ENCODE measurements around the gene ZBTB20. TPM values are rescaled to one million over a fixed set of nuclear protein-coding genes. Genes with fewer than 3 reads are reported as not detected.

ZBTB20 gene
- polyA plus RNA-seq, 3 donors = 4.2 to 7.6 (median 6.4) TPM

GRCh38 chr3:114650808-114651207, 496.3 kb downstream of the ZBTB20 start:
- no peak for DNase-seq (ENCODE audit: low read depth in 3 of 3, low spot score in 2 of 3)

GRCh38 chr3:114649331-114649730, 497.8 kb downstream of the ZBTB20 start:
- DNase-seq (ENCODE audit: low read depth in 3 of 3, low spot score in 2 of 3) = no peak

GRCh38 chr3:114646526-114646925, 500.6 kb downstream of the ZBTB20 start:
- no peak for DNase-seq (ENCODE audit: low read depth in 3 of 3, low spot score in 2 of 3)

DNA sequence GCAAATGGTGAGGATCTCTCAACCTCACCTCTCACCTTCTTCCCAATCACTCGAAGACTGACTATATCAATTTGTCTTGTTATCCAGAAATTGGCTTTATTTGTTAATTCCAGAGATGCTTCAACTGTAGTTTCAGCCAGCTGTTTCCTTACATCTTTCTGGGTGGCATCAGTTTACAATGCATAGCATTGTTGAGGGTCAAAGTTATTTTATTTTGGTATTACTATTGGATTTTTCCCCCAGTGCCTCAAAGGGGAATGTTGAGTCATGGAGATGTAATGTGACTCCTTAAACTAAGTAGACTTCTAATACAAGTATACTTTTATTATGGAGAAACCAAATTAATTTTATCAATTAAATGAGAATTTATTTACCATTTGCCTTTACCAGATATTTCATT, 501.7 kb downstream of the ZBTB20 start:
- DNase-seq (ENCODE audit: low read depth in 3 of 3, low spot score in 2 of 3) = no peak

- no peak for DNase-seq (ENCODE audit: low read depth in 3 of 3, low spot score in 2 of 3)
These were observed 502.7 kb downstream of the ZBTB20 start for GRCh38 chr3:114644367-114644766.

DNA sequence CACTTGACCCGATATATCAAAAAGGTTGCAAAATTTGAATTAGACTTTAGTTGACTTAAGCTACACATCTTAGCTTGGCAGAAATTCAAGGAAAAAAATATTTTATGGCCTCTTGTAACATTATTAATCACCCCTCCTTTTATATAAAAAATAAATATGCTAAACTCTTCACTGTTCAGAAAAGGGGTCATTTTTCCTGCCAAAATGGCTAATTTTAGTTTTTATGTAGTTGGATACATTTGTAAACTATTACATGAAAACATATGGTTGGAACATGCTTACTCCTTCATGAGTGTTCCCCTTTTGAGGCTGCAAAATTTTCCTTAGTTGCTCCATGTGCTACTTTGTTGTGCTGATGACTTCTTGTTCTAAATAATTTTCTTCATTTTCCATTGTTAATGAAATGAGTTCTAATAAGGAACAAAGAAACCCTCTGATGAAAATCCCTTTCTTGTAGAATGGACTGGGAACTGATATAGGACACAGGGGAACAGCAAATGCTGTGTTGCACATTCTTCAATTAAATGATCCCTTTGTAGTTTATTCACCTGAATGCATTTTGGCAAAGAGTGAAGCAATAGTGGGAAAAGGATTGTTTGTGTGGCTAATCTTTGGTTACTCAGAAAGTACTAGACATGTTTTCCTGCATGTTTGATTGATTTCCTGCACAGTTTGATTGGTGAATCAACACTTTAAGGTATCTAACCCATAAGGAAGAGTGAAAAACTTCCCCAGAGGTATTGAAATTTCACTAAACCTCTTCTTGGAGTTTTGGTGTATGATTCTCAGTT, 503.9 kb downstream of the ZBTB20 start:
- DNase-seq (ENCODE audit: low read depth in 3 of 3, low spot score in 2 of 3) = no peak

DNA sequence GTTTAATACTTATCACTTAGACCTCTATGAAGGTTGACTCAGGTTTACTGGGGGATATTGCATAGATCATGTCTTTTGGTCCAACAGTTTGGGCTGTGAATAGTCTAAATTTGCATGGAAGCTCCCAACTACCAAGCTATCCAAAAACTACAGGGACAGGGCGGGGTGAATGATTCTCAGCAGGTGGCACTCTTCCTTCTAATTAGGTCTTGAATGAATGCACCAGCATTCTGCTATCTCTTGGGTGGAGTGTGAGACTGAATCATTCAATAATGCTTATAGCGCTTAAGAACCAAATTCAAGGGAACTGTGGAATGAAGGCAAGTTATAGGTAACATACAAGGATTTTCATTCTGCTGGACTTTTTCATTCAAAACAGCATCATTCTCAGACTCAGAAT, 507.0 kb downstream of the ZBTB20 start:
- no peak for DNase-seq (ENCODE audit: low read depth in 3 of 3, low spot score in 2 of 3)

DNA sequence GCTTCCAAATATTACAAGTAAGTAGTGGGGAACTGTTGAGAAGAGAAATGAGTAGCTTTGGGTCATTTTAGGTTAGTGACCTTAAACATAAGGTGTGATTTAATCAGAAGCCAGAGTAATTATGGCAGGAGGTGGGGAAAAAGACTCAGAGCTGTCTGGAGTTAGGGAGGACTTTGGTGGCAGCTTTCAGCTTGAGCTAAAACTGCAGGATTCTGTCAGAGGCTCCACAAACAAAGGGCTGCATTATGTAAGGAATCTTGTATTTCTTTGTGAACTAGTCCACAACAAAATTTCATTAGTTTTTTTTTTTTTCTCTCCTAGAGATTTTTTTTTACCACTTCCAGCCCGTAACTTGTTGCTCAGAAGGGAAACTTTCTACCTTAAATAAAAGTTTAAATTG, 507.9 kb downstream of the ZBTB20 start:
- no peak for DNase-seq (ENCODE audit: low read depth in 3 of 3, low spot score in 2 of 3)

DNA sequence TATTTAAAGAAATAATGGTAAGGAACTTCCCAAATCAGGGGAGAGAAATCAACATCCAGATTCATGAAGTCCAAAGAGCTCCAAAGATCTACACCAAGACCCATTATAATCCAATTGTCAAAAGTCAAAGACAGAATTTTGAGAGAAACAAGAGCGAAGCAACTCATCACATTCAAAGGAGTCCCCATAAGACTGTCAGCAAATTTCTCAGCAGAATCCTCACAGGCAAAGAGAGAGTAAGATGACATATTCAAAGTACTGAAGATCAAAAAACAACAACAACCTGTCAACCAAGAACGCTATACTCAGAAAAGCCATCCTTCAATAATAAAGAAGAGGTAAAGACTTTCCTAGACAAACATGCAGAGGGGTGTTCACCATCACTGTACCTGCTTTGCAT, 511.2 kb downstream of the ZBTB20 start:
- no peak for DNase-seq (ENCODE audit: low read depth in 3 of 3, low spot score in 2 of 3)

- DNase-seq (ENCODE audit: low read depth in 3 of 3, low spot score in 2 of 3) = no peak
These were observed 512.5 kb downstream of the ZBTB20 start for GRCh38 chr3:114634635-114635034.

- DNase-seq (ENCODE audit: low read depth in 3 of 3, low spot score in 2 of 3) = no peak
These were observed 514.2 kb downstream of the ZBTB20 start for GRCh38 chr3:114632757-114633424.

DNA sequence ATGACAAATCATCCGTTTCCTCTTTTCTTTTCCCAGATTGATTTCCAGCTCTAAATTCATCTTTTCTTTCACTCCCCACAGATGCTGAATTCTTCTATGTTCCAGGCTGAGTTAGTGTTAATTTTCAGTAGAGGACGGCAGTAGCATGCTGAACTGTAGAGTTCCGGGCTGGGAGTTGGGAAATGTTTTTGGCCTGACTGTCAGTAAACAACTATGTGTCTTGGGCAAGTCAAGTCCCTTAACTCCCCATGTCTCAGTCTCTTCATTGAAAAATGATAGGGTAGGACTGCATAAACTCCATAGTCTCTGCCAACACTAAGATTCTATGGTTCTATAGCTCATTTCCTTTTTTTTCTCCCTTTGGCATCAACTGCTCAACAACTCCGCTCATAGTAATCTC, 519.3 kb downstream of the ZBTB20 start:
- no peak for DNase-seq (ENCODE audit: low read depth in 3 of 3, low spot score in 2 of 3)

DNA sequence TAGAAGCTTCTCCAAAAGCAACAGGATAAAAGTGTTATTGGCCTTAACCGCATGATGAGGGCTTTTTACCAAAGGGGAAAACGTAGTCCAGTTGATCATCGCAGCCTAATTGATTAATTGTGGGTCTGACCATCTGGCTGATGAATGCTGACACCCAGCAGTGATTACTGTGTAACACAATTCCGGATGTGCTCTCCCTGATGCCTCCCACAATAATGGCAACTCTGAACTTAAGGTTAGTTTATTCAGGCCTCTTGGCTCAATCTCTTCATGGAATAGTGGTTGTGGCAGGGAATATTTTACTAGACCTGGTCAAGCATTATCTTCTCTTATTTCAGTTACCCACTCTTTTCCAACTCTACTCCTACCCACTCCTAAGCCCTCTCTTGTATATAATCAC, 520.3 kb downstream of the ZBTB20 start:
- DNase-seq (ENCODE audit: low read depth in 3 of 3, low spot score in 2 of 3) = no peak

GRCh38 chr3:114624571-114625181, 522.4 kb downstream of the ZBTB20 start:
- DNase-seq (ENCODE audit: low read depth in 3 of 3, low spot score in 2 of 3) = no peak

DNA sequence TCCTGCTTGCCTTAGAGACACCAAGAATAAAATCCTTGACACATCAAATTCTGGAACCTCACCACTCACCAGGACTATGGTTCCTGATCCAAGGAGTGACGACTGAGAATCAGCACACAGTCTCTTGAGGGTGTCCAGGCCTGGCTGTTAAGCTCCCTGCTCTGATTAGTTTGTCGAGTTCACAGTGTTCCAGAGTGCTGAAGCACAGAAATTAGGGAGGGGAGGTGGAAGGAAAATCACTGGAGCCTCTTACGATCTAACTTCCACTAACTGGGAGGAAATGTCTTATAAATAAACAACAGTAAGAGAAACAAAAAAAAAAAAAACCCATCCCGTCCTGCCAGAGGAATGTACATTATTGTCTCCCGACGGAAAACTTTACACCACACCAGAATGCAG, 523.0 kb downstream of the ZBTB20 start:
- no peak for DNase-seq (ENCODE audit: low read depth in 3 of 3, low spot score in 2 of 3)

DNA sequence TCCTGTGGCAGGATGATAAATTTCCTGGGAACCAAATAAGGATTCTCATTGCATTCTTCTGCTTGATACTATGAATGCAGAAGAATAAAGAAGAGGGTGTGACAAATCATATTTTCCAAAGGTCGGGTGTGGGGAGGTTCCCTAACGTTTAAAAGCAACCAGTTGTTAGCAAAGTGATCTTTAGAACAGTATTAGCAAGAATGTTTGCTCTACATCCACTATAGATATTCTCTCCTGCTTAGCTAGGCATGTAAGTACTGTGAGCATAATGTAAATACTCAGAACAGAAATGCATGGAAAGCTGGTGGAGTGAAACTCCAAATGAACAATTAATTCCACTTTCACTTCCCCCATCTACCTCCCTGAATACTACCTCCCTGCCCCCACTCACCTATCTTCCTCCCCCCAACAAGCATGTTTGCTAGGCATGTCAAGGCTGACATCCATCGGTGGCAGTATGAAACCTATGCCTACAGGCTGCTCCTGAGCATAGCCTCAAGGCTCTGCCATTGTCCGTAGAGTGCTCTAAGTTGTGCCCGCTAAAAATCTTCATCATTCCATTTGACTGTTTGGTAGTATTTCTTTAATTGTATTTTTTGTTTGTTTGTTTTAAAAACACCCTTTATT, 523.6 kb downstream of the ZBTB20 start:
- no peak for DNase-seq (ENCODE audit: low read depth in 3 of 3, low spot score in 2 of 3)

- no peak for DNase-seq (ENCODE audit: low read depth in 3 of 3, low spot score in 2 of 3)
These were observed 525.1 kb downstream of the ZBTB20 start for GRCh38 chr3:114622001-114622400.

GRCh38 chr3:114619771-114620170, 527.3 kb downstream of the ZBTB20 start:
- no peak for DNase-seq (ENCODE audit: low read depth in 3 of 3, low spot score in 2 of 3)

GRCh38 chr3:114615523-114616085, 531.5 kb downstream of the ZBTB20 start:
- DNase-seq (ENCODE audit: low read depth in 3 of 3, low spot score in 2 of 3) = no peak

GRCh38 chr3:114609973-114610630, 537.0 kb downstream of the ZBTB20 start:
- no peak for DNase-seq (ENCODE audit: low read depth in 3 of 3, low spot score in 2 of 3)

- DNase-seq (ENCODE audit: low read depth in 3 of 3, low spot score in 2 of 3) = no peak
These were observed 538.8 kb downstream of the ZBTB20 start for GRCh38 chr3:114608293-114608692.
